HG03175 (cell line): ENCODE data around the gene RBBP8NL.

Experiments used
- ATAC-seq: cut with Tn5 transposase; IDR thresholded peaks from one replicate; pipeline ENCODE4 v1.9.1; 2021; ENCODE audit warnings: mild to moderate bottlenecking, moderate library complexity; ENCODE audit not compliant: unreplicated experiment

Gene RBBP8NL

GRCh38 chr20:62365814-62366369 lies 61.4 kb downstream of the RBBP8NL start:
- ATAC-seq = no peak

DNA sequence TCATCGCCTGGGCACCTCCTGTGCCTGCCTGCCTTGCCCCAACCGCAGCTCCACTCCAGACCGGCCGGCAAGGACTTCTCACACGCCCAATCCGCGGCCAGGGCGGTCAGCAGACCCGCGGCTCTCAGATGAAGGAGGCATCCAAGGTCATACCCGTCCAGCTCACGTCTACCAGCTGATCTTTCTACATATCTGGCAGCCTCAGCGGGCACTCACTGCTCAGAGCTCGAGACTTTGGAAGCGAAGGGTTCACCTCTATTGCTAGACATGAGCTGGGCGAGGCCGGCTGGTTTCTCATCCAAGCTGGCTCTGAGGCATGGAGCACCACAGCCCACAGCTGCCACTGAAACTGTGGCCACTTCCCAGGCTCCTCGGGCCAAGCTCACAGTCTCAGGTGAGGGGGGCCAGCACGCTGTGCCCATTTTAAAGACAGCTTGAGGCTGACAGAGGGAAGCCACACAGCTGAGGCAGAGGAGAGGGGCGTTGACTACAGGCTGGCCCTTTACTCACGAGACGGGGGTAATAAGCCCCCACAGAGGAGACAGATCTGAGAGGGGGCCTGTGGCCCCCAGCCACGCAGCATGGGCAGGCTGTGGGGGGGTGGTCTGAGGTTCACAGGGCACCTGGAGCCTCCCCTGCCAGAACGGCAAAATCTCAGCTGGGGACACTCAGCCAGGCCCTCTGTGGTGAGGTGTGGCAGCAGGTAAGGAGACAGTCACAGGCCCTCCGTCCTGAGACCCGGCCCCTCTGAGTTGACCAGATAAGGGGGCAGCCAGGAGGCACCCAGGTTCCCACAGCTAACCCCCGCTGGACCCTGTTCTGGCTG lies 62.2 kb downstream of the RBBP8NL start:
- ATAC-seq = no peak

DNA sequence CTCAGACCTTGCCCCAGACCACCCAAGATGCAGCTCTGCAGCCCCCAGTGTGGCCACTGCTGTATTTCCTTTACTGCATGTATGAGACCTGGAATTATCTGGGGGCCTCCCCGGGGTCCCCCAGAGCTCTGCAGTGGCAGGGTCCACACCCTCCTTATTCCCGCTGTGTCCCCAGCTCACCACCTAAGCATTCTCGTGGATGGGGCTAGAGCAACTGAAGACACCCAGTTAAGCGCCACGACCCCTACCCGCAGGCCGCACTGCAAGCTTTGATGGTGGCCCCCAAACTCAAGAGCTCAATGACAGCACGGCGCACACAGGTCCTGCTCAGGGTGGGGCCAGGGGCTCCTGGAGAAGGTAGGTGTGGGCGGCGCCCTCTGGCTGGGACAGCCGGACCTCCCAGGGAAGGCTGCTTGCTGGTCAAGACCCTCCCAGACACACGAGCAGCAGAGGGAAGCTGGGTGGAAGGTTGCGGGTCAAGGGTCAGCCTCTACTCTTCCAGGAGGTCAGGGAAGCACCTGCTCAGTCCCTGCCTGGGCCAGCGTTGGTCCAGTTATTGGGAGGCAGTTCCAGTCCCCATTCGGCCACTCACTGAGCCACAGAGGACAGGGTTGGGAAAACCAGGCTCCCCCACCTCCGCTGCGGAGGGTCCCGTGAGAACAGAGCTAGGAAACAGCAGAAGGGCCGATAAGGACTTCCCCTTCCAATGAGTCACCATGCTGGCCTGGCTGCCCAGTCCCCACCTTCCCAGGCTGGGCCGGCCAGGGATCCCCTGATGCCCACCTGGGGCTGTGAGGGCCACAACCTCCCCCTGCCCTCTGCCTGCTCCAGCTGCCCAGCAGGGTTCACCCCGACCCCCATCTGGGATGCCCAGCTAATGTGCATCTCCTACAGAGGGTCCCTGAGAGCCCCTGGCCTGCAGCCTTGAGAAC lies 63.2 kb downstream of the RBBP8NL start:
- no peak for ATAC-seq

GRCh38 chr20:62362991-62363919 lies 64.1 kb downstream of the RBBP8NL start:
- ATAC-seq = no peak

- no peak for ATAC-seq
These were observed 64.8 kb downstream of the RBBP8NL start for GRCh38 chr20:62362590-62362940.

DNA sequence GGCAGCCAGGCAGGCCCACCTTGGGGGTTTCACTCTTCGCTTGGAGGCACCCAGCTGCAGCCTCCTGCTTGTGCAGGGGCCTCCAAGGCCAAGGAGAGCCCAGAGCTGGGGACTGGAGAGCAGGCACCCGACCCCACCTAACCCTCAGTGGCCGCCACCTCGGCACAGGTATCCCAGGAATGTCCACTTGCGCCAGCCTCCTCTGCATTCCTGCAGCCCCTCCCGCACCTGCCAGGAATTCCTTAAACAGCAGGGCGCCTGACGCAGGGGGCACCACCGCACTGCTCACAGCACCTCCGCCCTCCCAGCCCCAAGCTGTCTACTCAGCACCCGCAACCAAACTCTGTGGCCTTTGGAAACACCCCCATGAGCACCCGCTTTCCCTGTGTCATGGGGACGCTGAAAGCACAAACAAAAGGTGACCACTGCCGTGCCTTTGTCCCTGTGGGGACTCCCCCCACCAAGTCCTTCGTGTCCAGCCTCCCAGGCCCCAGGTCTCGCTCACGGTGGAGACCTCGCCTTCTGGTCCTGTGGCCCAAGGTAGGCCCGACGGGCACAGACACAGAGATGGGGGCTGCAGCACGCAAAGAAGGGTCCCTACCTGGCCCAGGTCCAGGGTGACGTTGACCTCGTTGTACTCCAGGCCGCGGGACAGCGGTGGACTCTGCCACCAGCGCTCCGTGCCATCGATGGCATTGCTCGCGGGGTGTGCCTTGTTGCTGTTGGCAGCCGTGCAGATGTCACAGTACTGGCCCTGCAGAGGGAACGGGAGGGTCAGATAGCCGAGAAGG lies 65.3 kb downstream of the RBBP8NL start:
- ATAC-seq = no peak

GRCh38 chr20:62360854-62361798 lies 66.2 kb downstream of the RBBP8NL start:
- ATAC-seq = no peak
